ENCODE measurements around the gene SNTB2. TPM values are rescaled to one million over a fixed set of nuclear protein-coding genes. Genes with fewer than 3 reads are reported as not detected.

Gene SNTB2
- total and polyA plus RNA-seq, 2 donors (not counting 3 experiments of a cell fraction or from before 2014, with no cell fraction given): 24.9 to 73.7 TPM

- Histone ChIP-seq H3K9ac (replicated peaks; ENCODE audit: extremely low read depth, insufficient read depth, low read length) (no peak overlapping the region), H3K4me3 (replicated peaks in 1 of 3; ENCODE audit: insufficient read depth in 1 of 3, low read depth in 1 of 3, low read length in 3 of 3) (no peak overlapping the region), H3K4me1 (ENCODE audit: control insufficient read depth, extremely low read depth, insufficient read depth, low read length) (peaks cover 10% of the 10 kb centered on the region), H4K20me1 (replicated peaks; ENCODE audit: control insufficient read depth, extremely low read depth, insufficient read depth, low read length) (no peaks in the 10 kb centered on the region), H2AFZ (ENCODE audit: low read depth, low read length) (no peak overlapping the region), H3K79me2 (ENCODE audit: control insufficient read depth, insufficient read depth, low read length) (peaks cover 41% of the 10 kb centered on the region), H3K27me3 (ENCODE audit: control insufficient read depth in 2 of 2, insufficient read depth in 2 of 2, low read length in 2 of 2) (no peaks in the 10 kb centered on the region), H3K9me3 (replicated peaks; ENCODE audit: control insufficient read depth, insufficient read depth, low read length) (no peaks in the 10 kb centered on the region), H3K36me3 (ENCODE audit: control insufficient read depth in 2 of 2, extremely low read depth in 1 of 2, insufficient read depth in 2 of 2, low read length in 2 of 2) (peaks cover 10 to 26% of the 10 kb centered on the region in 2 experiments), H3K4me2 (ENCODE audit: insufficient read depth, low read length) (no peak overlapping the region), H3K9me1 (replicated peaks; ENCODE audit: control insufficient read depth, extremely low read depth, insufficient read depth, low read length) (no peaks in the 10 kb centered on the region), H3K27ac (ENCODE audit: insufficient read depth, low read depth, low read length) (no peak overlapping the region)
- intact Hi-C loops (cut with micrococcal nuclease) (loop anchor here (5.0 kb wide), 1 partner anchor 254 kb away; the partner anchor contains the start of gene NFAT5), dilution Hi-C loops (cut with MboI; ENCODE audit: extremely low pct_ligation_motif_present, low sequenced_read_pairs) (no loop called here)
- POLR2A ChIA-PET: no interaction called here
- no peak for DNase-seq (ENCODE audit: low read depth, low spot score)
- TF ChIP-seq MAX (IDR thresholded peaks at IDR 0.05; ENCODE audit: insufficient read depth, insufficient read length) (no peak), POLR2AphosphoS5 (IDR thresholded peaks at IDR 0.05; ENCODE audit: insufficient read depth, low read depth, low read length) (no peak), POLR2A (IDR thresholded peaks at IDR 0.05; ENCODE audit: low read depth, low read length) (no peak), JUN (IDR thresholded peaks at IDR 0.05; ENCODE audit: borderline replicate concordance, insufficient read depth, insufficient read length, low read depth) (no peak), MYC (IDR thresholded peaks at IDR 0.05; ENCODE audit: low read depth, low read length) (no peak)
- BruUV-seq (replicated peaks): no TSS peak
- CTCF ChIA-PET: no interaction called here
- no peak for FAIRE-seq
Measured at GRCh38 chr16:69313469-69313868, 126.5 kb downstream of the SNTB2 start.

- no TSS peak for BruUV-seq (replicated peaks)
- Histone ChIP-seq H4K20me1 (replicated peaks; ENCODE audit: control insufficient read depth, extremely low read depth, insufficient read depth, low read length) (no peaks in the 10 kb centered on the region), H3K9ac (replicated peaks; ENCODE audit: extremely low read depth, insufficient read depth, low read length) (no peak overlapping the region), H3K9me3 (replicated peaks; ENCODE audit: control insufficient read depth, insufficient read depth, low read length) (no peaks in the 10 kb centered on the region), H3K4me3 (replicated peaks in 1 of 3; ENCODE audit: insufficient read depth in 1 of 3, low read depth in 1 of 3, low read length in 3 of 3) (no peak overlapping the region), H2AFZ (ENCODE audit: low read depth, low read length) (no peak overlapping the region), H3K27ac (ENCODE audit: insufficient read depth, low read depth, low read length) (no peak overlapping the region), H3K79me2 (ENCODE audit: control insufficient read depth, insufficient read depth, low read length) (peaks cover 41% of the 10 kb centered on the region), H3K9me1 (replicated peaks; ENCODE audit: control insufficient read depth, extremely low read depth, insufficient read depth, low read length) (no peaks in the 10 kb centered on the region), H3K36me3 (ENCODE audit: control insufficient read depth in 2 of 2, extremely low read depth in 1 of 2, insufficient read depth in 2 of 2, low read length in 2 of 2) (peaks cover 17 to 36% of the 10 kb centered on the region in 2 experiments), H3K4me1 (ENCODE audit: control insufficient read depth, extremely low read depth, insufficient read depth, low read length) (peaks cover 10% of the 10 kb centered on the region), H3K4me2 (ENCODE audit: insufficient read depth, low read length) (no peak overlapping the region), H3K27me3 (ENCODE audit: control insufficient read depth in 2 of 2, insufficient read depth in 2 of 2, low read length in 2 of 2) (no peaks in the 10 kb centered on the region)
- DNase-seq (ENCODE audit: low read depth, low spot score) (no peak), FAIRE-seq (no peak)
- dilution Hi-C loops (cut with MboI; ENCODE audit: extremely low pct_ligation_motif_present, low sequenced_read_pairs): no loop called here
- POLR2A ChIA-PET: no interaction called here
- TF ChIP-seq JUN (IDR thresholded peaks at IDR 0.05; ENCODE audit: borderline replicate concordance, insufficient read depth, insufficient read length, low read depth) (no peak), POLR2AphosphoS5 (IDR thresholded peaks at IDR 0.05; ENCODE audit: insufficient read depth, low read depth, low read length) (no peak), MYC (IDR thresholded peaks at IDR 0.05; ENCODE audit: low read depth, low read length) (no peak), GATA2 (IDR thresholded peaks at IDR 0.05; ENCODE audit: insufficient read depth, insufficient read length, low read depth, low read length) (no peak), CTCF (IDR thresholded peaks at IDR 0.05; ENCODE audit: extremely low read depth in 1 of 2, insufficient read depth in 1 of 2, low read depth in 1 of 2, low read length in 2 of 2) (no peak), EZH2 (IDR thresholded peaks at IDR 0.05; ENCODE audit: borderline replicate concordance, low read depth, low read length, severe bottlenecking) (no peak), POLR2A (IDR thresholded peaks at IDR 0.05; ENCODE audit: low read depth, low read length) (no peak), MAX (IDR thresholded peaks at IDR 0.05; ENCODE audit: insufficient read depth, insufficient read length) (no peak), FOS (IDR thresholded peaks at IDR 0.05; ENCODE audit: borderline replicate concordance, insufficient read depth, low read length) (no peak)
- intact Hi-C loops (cut with micrococcal nuclease): loop anchor here (5.0 kb wide), 1 partner anchor 253 kb away; the partner anchor contains the start of gene NFAT5
- CTCF ChIA-PET: interaction anchor here (1.6 kb wide), 1 partner anchor 12 kb away, joined by 5 read pairs; no protein-coding TSS in a partner anchor
Measured at GRCh38 chr16:69314534-69314933, 127.6 kb downstream of the SNTB2 start.

Measured in endothelial cell of umbilical vein (primary cell).